ENCODE data around the gene KMT2B.

The KMT2B gene

GRCh38 chr19:35744430-35745327 is 26.9 kb downstream of the KMT2B start:
- H3K4me1 ChIP-seq (ENCODE audit: control insufficient read depth, insufficient read depth, low read length, poor library complexity, severe bottlenecking), result peaks cover 16% of the 10 kb centered on the region
- WGBS, 2 experiments (ENCODE audit: insufficient coverage in 2 of 2), result 10 to 12% methylated on average over 32 to 40 of the region's 41 CpGs
- peaks cover 14% of the 10 kb centered on the region for H3K36me3 ChIP-seq (ENCODE audit: control insufficient read depth, insufficient read depth, low read length)
- H3K4me3 ChIP-seq (ENCODE audit: extremely low read depth, insufficient read depth, low read length, poor library complexity, severe bottlenecking), result peak overlapping the region; percentile 97
- H3K9me3 ChIP-seq (ENCODE audit: control insufficient read depth, low read length), result no peaks in the 10 kb centered on the region
- H3K27ac ChIP-seq (ENCODE audit: low read depth, low read length, severe bottlenecking), result peak overlapping the region; percentile 100

- no peaks in the 10 kb centered on the region for H3K9me3 ChIP-seq (ENCODE audit: control insufficient read depth, low read length)
- 1 to 2% methylated on average over 29 to 31 of the region's 40 CpGs for WGBS, 2 experiments (ENCODE audit: insufficient coverage in 2 of 2)
- peaks cover 13% of the 10 kb centered on the region for H3K4me1 ChIP-seq (ENCODE audit: control insufficient read depth, insufficient read depth, low read length, poor library complexity, severe bottlenecking)
- H3K36me3 ChIP-seq (ENCODE audit: control insufficient read depth, insufficient read depth, low read length), result peaks cover 14% of the 10 kb centered on the region
- peak within 1 kb of the TSS; percentile 100 for H3K27ac ChIP-seq (ENCODE audit: low read depth, low read length, severe bottlenecking)
- H3K4me3 ChIP-seq (ENCODE audit: extremely low read depth, insufficient read depth, low read length, poor library complexity, severe bottlenecking), result peak within 1 kb of the TSS; percentile 97
Observed at GRCh38 chr19:35745328-35746086, 27.7 kb downstream of the KMT2B start, which contains the start of the genes PSENEN and U2AF1L4. Gene PSENEN, plus strand, starts transcription at chr19:35745651. Its CDS starts 280 bp downstream, at chr19:35745931. Gene U2AF1L4, minus strand, starts transcription at chr19:35745418. Its CDS starts 27 bp downstream, at chr19:35745391.

- H3K36me3 ChIP-seq (ENCODE audit: control insufficient read depth, insufficient read depth, low read length), result peaks cover 14% of the 10 kb centered on the region
- no peak overlapping the region for H3K27ac ChIP-seq (ENCODE audit: low read depth, low read length, severe bottlenecking)
- peaks cover 13% of the 10 kb centered on the region for H3K4me1 ChIP-seq (ENCODE audit: control insufficient read depth, insufficient read depth, low read length, poor library complexity, severe bottlenecking)
- H3K4me3 ChIP-seq (ENCODE audit: extremely low read depth, insufficient read depth, low read length, poor library complexity, severe bottlenecking), result peak overlapping the region; percentile 97
- 20 to 30% methylated on average over 4 of the region's 4 CpGs for WGBS, 2 experiments (ENCODE audit: insufficient coverage in 2 of 2)
- H3K9me3 ChIP-seq (ENCODE audit: control insufficient read depth, low read length), result no peaks in the 10 kb centered on the region
Observed at GRCh38 chr19:35746087-35746462, 28.3 kb downstream of the KMT2B start.

- Histone ChIP-seq H3K4me3 (ENCODE audit: extremely low read depth, insufficient read depth, low read length, poor library complexity, severe bottlenecking) (peak overlapping the region; percentile 97), H3K9me3 (ENCODE audit: control insufficient read depth, low read length) (no peaks in the 10 kb centered on the region), H3K36me3 (ENCODE audit: control insufficient read depth, insufficient read depth, low read length) (peaks cover 17% of the 10 kb centered on the region), H3K27ac (ENCODE audit: low read depth, low read length, severe bottlenecking) (no peak overlapping the region), H3K4me1 (ENCODE audit: control insufficient read depth, insufficient read depth, low read length, poor library complexity, severe bottlenecking) (peaks cover 13% of the 10 kb centered on the region)
- WGBS, 2 experiments (ENCODE audit: insufficient coverage in 2 of 2), result 93 to 99% methylated on average over 3 to 5 of the region's 5 CpGs
Observed at GRCh38 chr19:35746531-35746930, 28.7 kb downstream of the KMT2B start.

- 1 to 3% methylated on average over 27 to 32 of the region's 45 CpGs for WGBS, 2 experiments (ENCODE audit: insufficient coverage in 2 of 2)
- peaks cover 30% of the 10 kb centered on the region for H3K36me3 ChIP-seq (ENCODE audit: control insufficient read depth, insufficient read depth, low read length)
- no peaks in the 10 kb centered on the region for H3K9me3 ChIP-seq (ENCODE audit: control insufficient read depth, low read length)
- H3K4me1 ChIP-seq (ENCODE audit: control insufficient read depth, insufficient read depth, low read length, poor library complexity, severe bottlenecking), result peaks cover 7% of the 10 kb centered on the region
- peak within 1 kb of the TSS; percentile 93 for H3K4me3 ChIP-seq (ENCODE audit: extremely low read depth, insufficient read depth, low read length, poor library complexity, severe bottlenecking)
- no peak within 1 kb of the TSS for H3K27ac ChIP-seq (ENCODE audit: low read depth, low read length, severe bottlenecking)
Observed at GRCh38 chr19:35748106-35749020, 30.6 kb downstream of the KMT2B start, which contains the start of gene LIN37. Gene LIN37, plus strand, starts transcription at chr19:35748576. Its CDS starts 149 bp downstream, at chr19:35748725.

GRCh38 chr19:35750167-35750566 is 32.4 kb downstream of the KMT2B start:
- Histone ChIP-seq H3K4me3 (ENCODE audit: extremely low read depth, insufficient read depth, low read length, poor library complexity, severe bottlenecking) (no peak overlapping the region), H3K27ac (ENCODE audit: low read depth, low read length, severe bottlenecking) (no peak overlapping the region), H3K36me3 (ENCODE audit: control insufficient read depth, insufficient read depth, low read length) (peaks cover 42% of the 10 kb centered on the region), H3K4me1 (ENCODE audit: control insufficient read depth, insufficient read depth, low read length, poor library complexity, severe bottlenecking) (peaks cover 7% of the 10 kb centered on the region), H3K9me3 (ENCODE audit: control insufficient read depth, low read length) (no peaks in the 10 kb centered on the region)
- WGBS, 2 experiments (ENCODE audit: insufficient coverage in 2 of 2), result 93 to 100% methylated on average over 1 to 5 of the region's 5 CpGs

- no peak overlapping the region for H3K4me3 ChIP-seq (ENCODE audit: extremely low read depth, insufficient read depth, low read length, poor library complexity, severe bottlenecking)
- H3K36me3 ChIP-seq (ENCODE audit: control insufficient read depth, insufficient read depth, low read length), result peaks cover 44% of the 10 kb centered on the region
- no peak overlapping the region for H3K27ac ChIP-seq (ENCODE audit: low read depth, low read length, severe bottlenecking)
- 83 to 90% methylated on average over 6 to 7 of the region's 14 CpGs for WGBS, 2 experiments (ENCODE audit: insufficient coverage in 2 of 2)
- H3K9me3 ChIP-seq (ENCODE audit: control insufficient read depth, low read length), result no peaks in the 10 kb centered on the region
- H3K4me1 ChIP-seq (ENCODE audit: control insufficient read depth, insufficient read depth, low read length, poor library complexity, severe bottlenecking), result peaks cover 14% of the 10 kb centered on the region
Observed at GRCh38 chr19:35751839-35752745, 34.3 kb downstream of the KMT2B start.

- no peak overlapping the region for H3K27ac ChIP-seq (ENCODE audit: low read depth, low read length, severe bottlenecking)
- WGBS, 2 experiments (ENCODE audit: insufficient coverage in 2 of 2), result 97% methylated on average over 12 of the region's 20 CpGs
- peaks cover 15% of the 10 kb centered on the region for H3K4me1 ChIP-seq (ENCODE audit: control insufficient read depth, insufficient read depth, low read length, poor library complexity, severe bottlenecking)
- H3K36me3 ChIP-seq (ENCODE audit: control insufficient read depth, insufficient read depth, low read length), result peaks cover 41% of the 10 kb centered on the region
- no peak overlapping the region for H3K4me3 ChIP-seq (ENCODE audit: extremely low read depth, insufficient read depth, low read length, poor library complexity, severe bottlenecking)
- H3K9me3 ChIP-seq (ENCODE audit: control insufficient read depth, low read length), result no peaks in the 10 kb centered on the region
Observed at GRCh38 chr19:35752746-35753350, 35.0 kb downstream of the KMT2B start.

GRCh38 chr19:35753634-35754369 is 36.0 kb downstream of the KMT2B start:
- WGBS, 2 experiments (ENCODE audit: insufficient coverage in 2 of 2), result 98% methylated on average over 18 of the region's 20 CpGs
- Histone ChIP-seq H3K36me3 (ENCODE audit: control insufficient read depth, insufficient read depth, low read length) (peaks cover 41% of the 10 kb centered on the region), H3K4me3 (ENCODE audit: extremely low read depth, insufficient read depth, low read length, poor library complexity, severe bottlenecking) (no peak overlapping the region), H3K27ac (ENCODE audit: low read depth, low read length, severe bottlenecking) (no peak overlapping the region), H3K4me1 (ENCODE audit: control insufficient read depth, insufficient read depth, low read length, poor library complexity, severe bottlenecking) (peaks cover 15% of the 10 kb centered on the region), H3K9me3 (ENCODE audit: control insufficient read depth, low read length) (no peaks in the 10 kb centered on the region)
